HG03460 (cell line): ENCODE measurements around the gene TMEM40.
"Not testable (repeated sequence)": the region's sequence is repeated elsewhere in the genome, so short reads cannot be mapped to it uniquely, and the experiment has no call there.

Experiments used
- ATAC-seq: cut with Tn5 transposase; IDR thresholded peaks from one replicate; pipeline ENCODE4 v1.9.1; 2021; ENCODE audit not compliant: unreplicated experiment

The TMEM40 gene

GRCh38 chr3:12719984-12720898, 38.8 kb downstream of the TMEM40 start:
- peak; percentile 86 for ATAC-seq

- no peak for ATAC-seq
These were observed 39.5 kb downstream of the TMEM40 start for GRCh38 chr3:12719541-12719940.

GRCh38 chr3:12716605-12717151, 42.4 kb downstream of the TMEM40 start:
- no peak for ATAC-seq

- no peak for ATAC-seq
These were observed 44.8 kb downstream of the TMEM40 start for GRCh38 chr3:12714278-12714677.

- no peak for ATAC-seq
These were observed 49.0 kb downstream of the TMEM40 start for GRCh38 chr3:12710062-12710461.

- no peak for ATAC-seq
These were observed 49.7 kb downstream of the TMEM40 start for GRCh38 chr3:12709334-12709733.

GRCh38 chr3:12708584-12709192, 50.4 kb downstream of the TMEM40 start:
- no peak for ATAC-seq

- ATAC-seq, result no peak
These were observed 51.6 kb downstream of the TMEM40 start for GRCh38 chr3:12707449-12707848.

GRCh38 chr3:12706504-12707253, 52.4 kb downstream of the TMEM40 start:
- peak; percentile 80 for ATAC-seq

GRCh38 chr3:12705981-12706380, 53.1 kb downstream of the TMEM40 start:
- ATAC-seq, result no peak

- ATAC-seq, result no peak
These were observed 53.6 kb downstream of the TMEM40 start for GRCh38 chr3:12705374-12705926.

- no peak for ATAC-seq
These were observed 56.6 kb downstream of the TMEM40 start for GRCh38 chr3:12702501-12702900.

GRCh38 chr3:12701601-12702000, 57.5 kb downstream of the TMEM40 start:
- not testable (repeated sequence) for ATAC-seq

GRCh38 chr3:12700800-12701199, 58.3 kb downstream of the TMEM40 start:
- no peak for ATAC-seq

GRCh38 chr3:12695916-12696315, 63.1 kb downstream of the TMEM40 start:
- no peak for ATAC-seq

- ATAC-seq, result no peak
These were observed 63.9 kb downstream of the TMEM40 start for GRCh38 chr3:12695112-12695511.

GRCh38 chr3:12692444-12692843, 66.6 kb downstream of the TMEM40 start:
- ATAC-seq, result no peak

GRCh38 chr3:12689997-12690711, 68.9 kb downstream of the TMEM40 start:
- ATAC-seq, result no peak

- no peak for ATAC-seq
These were observed 71.1 kb downstream of the TMEM40 start for GRCh38 chr3:12687948-12688347.

GRCh38 chr3:12686096-12686495, 73.0 kb downstream of the TMEM40 start:
- ATAC-seq, result no peak
